OCI-LY7 (cell line): ENCODE measurements around the gene MYADM.

ENCODE experiments used
- EZH2phosphoT487 ChIP-seq: fragments of 200-600 bp; sonication (generic); IDR thresholded peaks from 2 replicates; pipeline ENCODE4 v1.6.1; 2018; ENCODE audit warnings: low read depth, borderline replicate concordance, mild to moderate bottlenecking, mixed run types, antibody characterized with exemption, low read length, moderate library complexity, mixed read lengths
- TF ChIP-seq, protein P1 (sequence below): fragments of 200-600 bp; sonication (generic); conservative IDR thresholded peaks from 2 replicates; pipeline ENCODE4 v1.5.1; 2014; ENCODE audit warnings: mild to moderate bottlenecking, antibody characterized with exemption, low read length, moderate library complexity, mixed read lengths

DNA sequence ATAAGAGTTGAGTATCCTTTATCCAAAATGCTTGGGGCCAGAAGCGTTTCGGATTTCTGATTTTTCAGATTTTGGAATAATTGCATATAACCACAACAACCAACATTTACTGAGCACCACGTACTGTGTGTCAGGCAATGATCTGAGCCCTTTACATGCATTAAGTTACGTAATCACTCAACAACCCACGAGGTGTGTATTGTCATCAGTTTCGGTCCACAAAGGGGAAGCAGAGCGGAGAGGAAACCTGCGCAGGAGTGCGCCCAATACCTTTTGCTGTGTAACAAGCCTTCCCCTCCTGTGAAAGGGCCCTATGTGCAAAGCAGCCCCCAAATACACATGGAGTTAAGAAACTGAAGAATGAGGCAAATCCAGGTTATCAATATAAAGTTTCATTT is 22.8 kb upstream of the MYADM start:
- TF ChIP-seq, protein P1, sequence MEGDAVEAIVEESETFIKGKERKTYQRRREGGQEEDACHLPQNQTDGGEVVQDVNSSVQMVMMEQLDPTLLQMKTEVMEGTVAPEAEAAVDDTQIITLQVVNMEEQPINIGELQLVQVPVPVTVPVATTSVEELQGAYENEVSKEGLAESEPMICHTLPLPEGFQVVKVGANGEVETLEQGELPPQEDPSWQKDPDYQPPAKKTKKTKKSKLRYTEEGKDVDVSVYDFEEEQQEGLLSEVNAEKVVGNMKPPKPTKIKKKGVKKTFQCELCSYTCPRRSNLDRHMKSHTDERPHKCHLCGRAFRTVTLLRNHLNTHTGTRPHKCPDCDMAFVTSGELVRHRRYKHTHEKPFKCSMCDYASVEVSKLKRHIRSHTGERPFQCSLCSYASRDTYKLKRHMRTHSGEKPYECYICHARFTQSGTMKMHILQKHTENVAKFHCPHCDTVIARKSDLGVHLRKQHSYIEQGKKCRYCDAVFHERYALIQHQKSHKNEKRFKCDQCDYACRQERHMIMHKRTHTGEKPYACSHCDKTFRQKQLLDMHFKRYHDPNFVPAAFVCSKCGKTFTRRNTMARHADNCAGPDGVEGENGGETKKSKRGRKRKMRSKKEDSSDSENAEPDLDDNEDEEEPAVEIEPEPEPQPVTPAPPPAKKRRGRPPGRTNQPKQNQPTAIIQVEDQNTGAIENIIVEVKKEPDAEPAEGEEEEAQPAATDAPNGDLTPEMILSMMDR = no peak
- no peak for TF ChIP-seq EZH2phosphoT487
